H1 (cell line): ENCODE data around the gene KCNC1. TPM values are rescaled to one million over a fixed set of nuclear protein-coding genes. Genes with fewer than 3 reads are reported as not detected.

Experiments used
- CTCF ChIA-PET: fragments of 300-600 bp; sonication (Branson Sonifier 250); formaldehyde crosslinking; loops from one replicate; lab custom pipeline; 2021; ENCODE audit not compliant: partially characterized antibody; lab: Charles Lee
- POLR2A ChIA-PET: fragments of 300-600 bp; sonication (Branson Sonifier 250); formaldehyde crosslinking; loops from one replicate; lab custom pipeline; 2021; ENCODE audit warnings: inconsistent platforms; ENCODE audit not compliant: partially characterized antibody; lab: Charles Lee
- DNase-seq, 2 experiments: peaks; one replicate each; pipeline versions ENCODE4 v3.0.0 to v3.0.0-alpha.2; 2010 to 2022; ENCODE audit warnings: low spot score in 2 of 2, low read depth in 1 of 2, mixed read lengths in 1 of 2
- FAIRE-seq: peaks from 2 replicates; lab custom pipeline; 2011; peaks lifted over from hg19 to GRCh38; lab: Jason Lieb, UNC
- H2AFZ ChIP-seq: 2 replicates; pipeline ENCODE4 v1.8.1; 2012; ENCODE audit warnings: low read length, inconsistent platforms
- H2AK5ac ChIP-seq: 2 replicates; pipeline ENCODE4 v1.6.1; 2013; ENCODE audit warnings: low read depth, low read length
- H2BK120ac ChIP-seq: replicated peaks from 2 replicates; pipeline ENCODE3; 2013; ENCODE audit warnings: low read depth, low read length, inconsistent platforms
- H2BK12ac ChIP-seq: 2 replicates; pipeline ENCODE4 v1.6.1; 2013; ENCODE audit warnings: low read depth, low read length
- H2BK15ac ChIP-seq: 2 replicates; pipeline ENCODE4 v1.6.1; 2013; ENCODE audit warnings: low read length
- H2BK20ac ChIP-seq: 2 replicates; pipeline ENCODE4 v1.6.1; 2013; ENCODE audit warnings: low read length
- H2BK5ac ChIP-seq: 2 replicates; pipeline ENCODE4 v1.6.1; 2013; ENCODE audit warnings: low read depth, low read length
- H3K14ac ChIP-seq: 2 replicates; pipeline ENCODE4 v1.6.1; 2013; ENCODE audit warnings: inconsistent platforms; ENCODE audit not compliant: insufficient read length
- H3K18ac ChIP-seq: 2 replicates; pipeline ENCODE4 v1.6.1; 2013; ENCODE audit warnings: low read length; ENCODE audit errors: extremely low read depth
- H3K23ac ChIP-seq: 2 replicates; pipeline ENCODE4 v1.6.1; 2013; ENCODE audit warnings: inconsistent platforms; ENCODE audit not compliant: insufficient read length
- H3K23me2 ChIP-seq: 2 replicates; pipeline ENCODE4 v1.6.1; 2013; ENCODE audit warnings: low read depth, low read length
- H3K27ac ChIP-seq: 2 replicates; pipeline ENCODE4 v1.6.1; 2011; ENCODE audit warnings: low read depth, low read length, inconsistent platforms
- H3K27me3 ChIP-seq, 4 experiments: replicated peaks in 1 of 4; 1 replicate in 1 of 4; 2 replicates in 3 of 4; pipeline versions ENCODE4 v1.6.1 to v1.8.1; 2011 to 2013; ENCODE audit warnings: low read length in 3 of 4, mild to moderate bottlenecking in 3 of 4, inconsistent platforms in 2 of 4, mixed read lengths in 2 of 4, moderate library complexity in 1 of 4; ENCODE audit not compliant: control insufficient read depth in 3 of 4, insufficient read depth in 3 of 4; ENCODE audit errors: extremely low read depth in 1 of 4
- H3K36me3 ChIP-seq, 4 experiments: 2 replicates each; pipeline versions ENCODE4 v1.6.1 to v1.8.1; 2011 to 2013; ENCODE audit warnings: mild to moderate bottlenecking in 4 of 4, low read length in 3 of 4, moderate library complexity in 2 of 4, control low read depth in 1 of 4, inconsistent platforms in 1 of 4; ENCODE audit not compliant: insufficient read depth in 4 of 4, control insufficient read depth in 2 of 4
- H3K4ac ChIP-seq: replicated peaks from 2 replicates; pipeline ENCODE3; 2013; ENCODE audit warnings: low read length, low read depth, mixed read lengths, inconsistent platforms; ENCODE audit not compliant: insufficient read length
- H3K4me1 ChIP-seq, 4 experiments: replicated peaks in 1 of 4; 1 replicate in 1 of 4; 2 replicates in 3 of 4; pipeline versions ENCODE4 v1.6.1 to v1.8.1; 2011 to 2013; ENCODE audit warnings: low read length in 3 of 4, inconsistent platforms in 2 of 4, mixed read lengths in 1 of 4; ENCODE audit not compliant: insufficient read depth in 4 of 4, control insufficient read depth in 3 of 4
- H3K4me2 ChIP-seq, 2 experiments: 2 replicates each; pipeline versions ENCODE4 v1.6.1 to v1.8.1; 2011 to 2013; ENCODE audit warnings: low read depth in 2 of 2, low read length in 2 of 2, control low read depth in 1 of 2, inconsistent platforms in 1 of 2, mild to moderate bottlenecking in 1 of 2; ENCODE audit not compliant: insufficient read depth in 1 of 2
- H3K4me3 ChIP-seq, 4 experiments: fragments of 200-600, 300-600 bp in 1 of 4; sonication (generic), shearing (Covaris generic), sonication (Bioruptor Twin) in 1 of 4; 2 replicates each; pipeline versions ENCODE4 v1.5.1 to v1.8.1; 2011 to 2016; ENCODE audit warnings: low read length in 4 of 4, low read depth in 3 of 4, control low read depth in 2 of 4, inconsistent platforms in 2 of 4, mild to moderate bottlenecking in 2 of 4, mixed read lengths in 1 of 4, moderate library complexity in 1 of 4; ENCODE audit not compliant: insufficient read depth in 2 of 4; ENCODE audit errors: extremely low read depth in 1 of 4
- H3K56ac ChIP-seq: replicated peaks from 2 replicates; pipeline ENCODE3; 2013; ENCODE audit warnings: low read depth, mild to moderate bottlenecking, mixed read lengths, low read length, inconsistent platforms; ENCODE audit not compliant: insufficient read length
- H3K79me1 ChIP-seq: 2 replicates; pipeline ENCODE4 v1.6.1; 2013; ENCODE audit warnings: low read depth, low read length, control low read depth
- H3K79me2 ChIP-seq, 2 experiments: 2 replicates each; pipeline versions ENCODE4 v1.6.1 to v1.8.1; 2012 to 2013; ENCODE audit warnings: low read length in 2 of 2, mild to moderate bottlenecking in 2 of 2, inconsistent platforms in 1 of 2; ENCODE audit not compliant: insufficient read depth in 2 of 2, control insufficient read depth in 1 of 2
- H3K9ac ChIP-seq, 4 experiments: replicated peaks in 1 of 4; 1 replicate in 1 of 4; 2 replicates in 3 of 4; pipeline versions ENCODE4 v1.6.1 to v1.8.1; 2011 to 2013; ENCODE audit warnings: low read depth in 3 of 4, low read length in 3 of 4, control low read depth in 2 of 4, mild to moderate bottlenecking in 2 of 4, moderate library complexity in 2 of 4, inconsistent platforms in 1 of 4; ENCODE audit errors: extremely low read depth in 1 of 4
- H3K9me3 ChIP-seq, 2 experiments: 2 replicates each; pipeline versions ENCODE4 v1.6.1 to v1.8.1; 2012 to 2013; ENCODE audit warnings: mild to moderate bottlenecking in 2 of 2, moderate library complexity in 2 of 2, control low read depth in 1 of 2, inconsistent platforms in 1 of 2, low read depth in 1 of 2, low read length in 1 of 2, mixed read lengths in 1 of 2; ENCODE audit not compliant: insufficient read depth in 2 of 2
- H4K20me1 ChIP-seq, 2 experiments: replicated peaks in 1 of 2; 2 replicates each; pipeline versions ENCODE3 to v1.8.1; 2011 to 2013; ENCODE audit warnings: inconsistent platforms in 2 of 2, low read length in 2 of 2, mild to moderate bottlenecking in 1 of 2; ENCODE audit not compliant: insufficient read depth in 2 of 2, control insufficient read depth in 1 of 2
- H4K5ac ChIP-seq: 2 replicates; pipeline ENCODE4 v1.6.1; 2013; ENCODE audit warnings: low read length, low read depth, mixed read lengths, inconsistent platforms; ENCODE audit not compliant: insufficient read length
- H4K8ac ChIP-seq: 2 replicates; pipeline ENCODE4 v1.8.0; 2013; ENCODE audit warnings: mild to moderate bottlenecking, moderate library complexity, low read length, inconsistent platforms; ENCODE audit not compliant: insufficient read depth; ENCODE audit errors: extremely low read depth
- H4K91ac ChIP-seq: replicated peaks from 2 replicates; pipeline ENCODE3; 2013; ENCODE audit warnings: low read length, mixed read lengths, inconsistent platforms; ENCODE audit not compliant: insufficient read length
- CBX8 ChIP-seq: fragments of 300-800, 300-1000 bp; sonication (generic); IDR thresholded peaks from 2 replicates; pipeline ENCODE4 v1.7.1; 2016; ENCODE audit warnings: low read depth, low read length, borderline replicate concordance
- CEBPB ChIP-seq: IDR thresholded peaks from 2 replicates; pipeline ENCODE4 v1.6.1; 2012; ENCODE audit warnings: low read depth, low read length
- CHD2 ChIP-seq: IDR thresholded peaks from 2 replicates; pipeline ENCODE4 v1.6.1; 2012; ENCODE audit warnings: low read length, improper control_type of control experiment
- EZH2 ChIP-seq: fragments of 200-600 bp; sonication (generic); IDR thresholded peaks from 2 replicates; pipeline ENCODE4 v1.7.1; 2012; ENCODE audit warnings: low read depth, mild to moderate bottlenecking, moderate library complexity, low read length, inconsistent platforms; ENCODE audit not compliant: severe bottlenecking
- JUND ChIP-seq: IDR thresholded peaks from 2 replicates; pipeline ENCODE4 v1.6.1; 2011; ENCODE audit warnings: mild to moderate bottlenecking, improper control_type of control experiment, low read length
- KDM1A ChIP-seq: fragments of 200-600, 300-600 bp; sonication (generic); IDR thresholded peaks from 2 replicates; pipeline ENCODE4 v1.7.1; 2016; ENCODE audit warnings: mild to moderate bottlenecking, low read length, borderline replicate concordance
- PHF8 ChIP-seq: fragments of 200-600 bp; sonication (generic); conservative IDR thresholded peaks from 2 replicates; pipeline ENCODE4 v1.7.1; 2012; ENCODE audit warnings: low read depth, mild to moderate bottlenecking, inconsistent platforms, low read length, moderate library complexity
- RBBP5 ChIP-seq: IDR thresholded peaks from 2 replicates; pipeline ENCODE4 v1.7.1; 2012; ENCODE audit warnings: low read depth, mild to moderate bottlenecking, inconsistent platforms, low read length, moderate library complexity, borderline replicate concordance
- RNF2 ChIP-seq: fragments of 200-900, 300-1000 bp; sonication (generic); IDR thresholded peaks from 2 replicates; pipeline ENCODE4 v1.7.1; 2016; ENCODE audit warnings: borderline replicate concordance, low read depth, mild to moderate bottlenecking, antibody characterized with exemption, low read length; ENCODE audit not compliant: poor library complexity, severe bottlenecking; ENCODE audit errors: missing control alignments
- SP1 ChIP-seq: IDR thresholded peaks from 2 replicates; pipeline ENCODE4 v1.6.1; 2011; ENCODE audit warnings: low read depth, low read length
- SP4 ChIP-seq: IDR thresholded peaks from 2 replicates; pipeline ENCODE4 v1.6.1; 2012; ENCODE audit warnings: low read length, inconsistent platforms
- TAF1 ChIP-seq: IDR thresholded peaks from 2 replicates; pipeline ENCODE4 v1.6.1; 2011; ENCODE audit warnings: mild to moderate bottlenecking, low read depth, low read length
- WGBS, 2 experiments: shearing (Covaris generic) in 1 of 2; methylation state at CpG; one replicate each; pipeline versions ENCODE4 v1.1.6 to v1.1.7; 2013 to 2015; ENCODE audit warnings: low lambda C conversion rate in 2 of 2, mixed read lengths in 2 of 2, inconsistent platforms in 1 of 2, low coverage in 1 of 2, missing lambda C conversion rate in 1 of 2; ENCODE audit not compliant: insufficient replicate concordance in 2 of 2, insufficient coverage in 1 of 2, insufficient read length in 1 of 2; ENCODE audit errors: extremely low coverage in 1 of 2, missing lambda C conversion rate in 1 of 2; 5-methylcytosine and 5-hydroxymethylcytosine counted together
- polyA plus RNA-seq, 7 experiments: library from polyadenylated mRNA; depleted of rRNA in 3 of 7; stranded (reverse) in 5 of 7; unstranded in 2 of 7; fragments of >200 nt in 5 of 7; fragments of 200-250 nt in 2 of 7; gene quantifications; 1 replicate in 5 of 7; 2 replicates in 1 of 7; 4 replicates in 1 of 7; pipeline versions ENCODE4 v1.2.1 to v1.2.3, GENCODE V29; 2011 to 2013; ENCODE audit warnings: missing spikeins in 2 of 7, mixed read lengths in 2 of 7
- total RNA-seq: library from RNA; stranded (reverse); fragmentation: NEBNext Ultra II Directional; extraction: Animal tissue kit (Norgen Biotek cat#: 25700); gene quantifications from 2 replicates; pipeline ENCODE4 v1.2.1, GENCODE V29; 2021
- TF ChIP-seq, protein P1 (sequence below): IDR thresholded peaks from 2 replicates; pipeline ENCODE4 v1.6.1; 2012; ENCODE audit warnings: low read length, inconsistent platforms

KCNC1 gene
- total and polyA plus RNA-seq, 2 of the 8 experiments (the other 6 are each of a cell fraction or from before 2014, with no cell fraction given), result 0.11 to 0.26 TPM

DNA sequence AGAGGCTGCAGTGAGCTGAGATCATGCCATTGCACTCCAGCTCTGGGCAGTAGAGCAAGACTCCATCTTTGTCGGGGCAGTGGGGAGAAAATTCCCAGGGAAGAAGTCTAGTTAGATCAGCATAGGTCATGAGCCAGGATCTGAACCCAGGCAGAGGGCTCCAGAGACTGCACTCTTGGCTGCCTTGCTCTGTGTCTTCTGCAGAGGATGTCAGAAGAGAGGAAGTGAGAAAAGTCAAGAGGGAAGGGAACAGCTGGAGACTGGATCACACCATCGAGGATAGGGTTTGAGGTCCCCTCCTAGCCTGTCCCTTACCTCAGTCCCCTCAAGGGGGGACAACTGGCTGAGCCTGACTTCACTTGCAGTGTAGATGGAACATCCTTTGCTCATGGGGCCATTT lies 9.4 kb upstream of the KCNC1 start:
- FAIRE-seq (no peak), DNase-seq (no peak)
- Histone ChIP-seq H3K9me3 (no peaks in the 10 kb centered on the region), H3K4me3 (no peak overlapping the region), H2BK120ac (no peak overlapping the region), H3K36me3 (no peaks in the 10 kb centered on the region), H3K79me2 (no peaks in the 10 kb centered on the region), H4K5ac (no peak overlapping the region), H3K27me3 (peaks cover 23 to 42% (median 30%) of the 10 kb centered on the region in 4 experiments), H3K23me2 (peaks cover 6% of the 10 kb centered on the region; the same call in 1 of the 2 replicates), H3K14ac (no peak overlapping the region), H2BK20ac (no peak overlapping the region), H2AFZ (no peak overlapping the region), H3K4me1 (peaks cover 0 to 17% (median 10%) of the 10 kb centered on the region in 4 experiments; a peak in 6 of 7 replicates), H3K23ac (no peak overlapping the region), H3K79me1 (no peaks in the 10 kb centered on the region), H3K56ac (no peak overlapping the region), H3K18ac (no peak overlapping the region), H3K9ac (no peak overlapping the region), H2BK5ac (no peak overlapping the region), H4K8ac (no peak overlapping the region), H2AK5ac (no peak overlapping the region), H2BK12ac (no peak overlapping the region), H2BK15ac (no peak overlapping the region), H4K91ac (no peak overlapping the region), H3K27ac (no peak overlapping the region), H4K20me1 (peaks cover 4 to 10% of the 10 kb centered on the region in 2 experiments), H3K4ac (no peak overlapping the region), H3K4me2 (no peak overlapping the region)
- CTCF ChIA-PET, result interaction anchor here (0.6 to 15.7 kb wide), 9 partner anchors 12 to 254 kb away, joined by 3 to 290 read pairs (median 4); partner anchors contain the start of gene KCNC1
- POLR2A ChIA-PET, result no interaction called here
- WGBS, 2 experiments, result 84% methylated on average over 2 of the region's 2 CpGs; no CpG with 5 or more reads in 1 of the 2 experiments
- TF ChIP-seq CBX8 (no peak), KDM1A (no peak), SP4 (no peak), RBBP5 (no peak), PHF8 (no peak), JUND (no peak), SP1 (no peak), RNF2 (no peak), CHD2 (no peak), EZH2 (no peak), TAF1 (no peak), CEBPB (no peak)
- TF ChIP-seq, protein P1, sequence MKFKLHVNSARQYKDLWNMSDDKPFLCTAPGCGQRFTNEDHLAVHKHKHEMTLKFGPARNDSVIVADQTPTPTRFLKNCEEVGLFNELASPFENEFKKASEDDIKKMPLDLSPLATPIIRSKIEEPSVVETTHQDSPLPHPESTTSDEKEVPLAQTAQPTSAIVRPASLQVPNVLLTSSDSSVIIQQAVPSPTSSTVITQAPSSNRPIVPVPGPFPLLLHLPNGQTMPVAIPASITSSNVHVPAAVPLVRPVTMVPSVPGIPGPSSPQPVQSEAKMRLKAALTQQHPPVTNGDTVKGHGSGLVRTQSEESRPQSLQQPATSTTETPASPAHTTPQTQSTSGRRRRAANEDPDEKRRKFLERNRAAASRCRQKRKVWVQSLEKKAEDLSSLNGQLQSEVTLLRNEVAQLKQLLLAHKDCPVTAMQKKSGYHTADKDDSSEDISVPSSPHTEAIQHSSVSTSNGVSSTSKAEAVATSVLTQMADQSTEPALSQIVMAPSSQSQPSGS, result no peak
